Kidney (tissue), 22 donors: ENCODE measurements around the gene ALDH1B1. TPM values are rescaled to one million over a fixed set of nuclear protein-coding genes. Genes with fewer than 3 reads are reported as not detected.

Experiments used
- DNase-seq, 5 donors: peaks; one replicate each; pipeline ENCODE4 v3.0.0-alpha.2; 2013 to 2020
- FAIRE-seq: peaks from 2 replicates; lab custom pipeline; 2012; peaks lifted over from hg19 to GRCh38; lab: Jason Lieb, UNC
- H3K27ac ChIP-seq, 2 donors: one replicate each; pipeline ENCODE4 v1.7.0; 2013; ENCODE audit warnings: low read depth in 2 of 2, low read length in 2 of 2, inconsistent platforms in 1 of 2
- H3K27me3 ChIP-seq: one replicate; pipeline ENCODE4 v1.7.1; 2013; ENCODE audit warnings: low read length, inconsistent platforms; ENCODE audit not compliant: control insufficient read depth, insufficient read depth
- H3K36me3 ChIP-seq, 3 donors: one replicate each; pipeline versions ENCODE4 v1.7.0 to v1.7.1; 2013; ENCODE audit warnings: low read length in 3 of 3, control low read depth in 1 of 3, inconsistent platforms in 1 of 3; ENCODE audit not compliant: insufficient read depth in 3 of 3, control insufficient read depth in 2 of 3
- H3K4me1 ChIP-seq, 3 donors: one replicate each; pipeline versions ENCODE4 v1.7.0 to v1.7.1; 2013; ENCODE audit warnings: low read length in 3 of 3, inconsistent platforms in 1 of 3, low read depth in 1 of 3; ENCODE audit not compliant: control insufficient read depth in 2 of 3, insufficient read depth in 2 of 3
- H3K4me3 ChIP-seq, 3 donors: one replicate each; pipeline versions ENCODE4 v1.7.0 to v1.8.1; 2013; ENCODE audit warnings: low read length in 3 of 3, control low read depth in 1 of 3, inconsistent platforms in 1 of 3
- H3K9ac ChIP-seq, 3 donors: one replicate each; pipeline versions ENCODE4 v1.7.0 to v1.7.1; 2013; ENCODE audit warnings: low read length in 3 of 3, control low read depth in 1 of 3, inconsistent platforms in 1 of 3
- H3K9me3 ChIP-seq, 3 donors: one replicate each; pipeline versions ENCODE4 v1.7.0 to v1.7.1; 2013; ENCODE audit warnings: low read length in 3 of 3, control low read depth in 1 of 3, inconsistent platforms in 1 of 3; ENCODE audit not compliant: control insufficient read depth in 2 of 3, insufficient read depth in 1 of 3
- intact Hi-C: fragments of 100-400 bp; cut with DNase I; formaldehyde crosslinking; loops from one replicate; pipeline ENCODE4 v1.11.1; 2022
- long read RNA-seq, 10 donors: library from polyadenylated mRNA in 1 of 10; unstranded in 1 of 10; transcript quantifications; one replicate each; pipeline ENCODE4 v2.0.0 and lab custom pipeline, GENCODE V29; 2021 to 2026
- polyA plus RNA-seq: library from polyadenylated mRNA; stranded (reverse); fragments of 350-450 nt; fragmentation: Illumina TruSeq; extraction: RNeasy Lipid Tissue Mini Kit (QIAGEN cat#74804); gene quantifications from one replicate; pipeline ENCODE4 v1.2.3, GENCODE V29; 2014; ENCODE audit warnings: low read depth, low replicate concordance; ENCODE audit not compliant: insufficient read depth
- total RNA-seq: library from RNA; stranded (reverse); fragmentation: NEBNext Ultra II Directional; extraction: Animal tissue kit (Norgen Biotek cat#: 25700); gene quantifications from one replicate; pipeline ENCODE4 v1.2.1, GENCODE V29; 2021
- TF ChIP-seq, protein P1 (sequence below): IDR thresholded peaks from 3 replicates; pipeline ENCODE4 v1.5.1; 2012; ENCODE audit warnings: mild to moderate bottlenecking, moderate library complexity, borderline replicate concordance; ENCODE audit not compliant: insufficient read depth; ENCODE audit errors: extremely low read depth
- donor health status: control.
- donor health status: control.
- donor health status: control.
- donor health status: control.
- donor health status: control.
- donor health status: DM: yes; HTN: yes; CAD: no.
- donor health status: Normal renal cell carcinoma (clear cell type).

The ALDH1B1 gene
- total RNA-seq (37.7 TPM), polyA plus RNA-seq (74.7 TPM)
- long read RNA-seq, donor 1, transcript ALDH1B1-201 (2 exons, 3,066 nt), result major isoform, 9 of 9 reads
- long read RNA-seq, donor 1, partial matches to known transcripts, result 0 of 9 reads
- long read RNA-seq, donor 1, other reads (novel, unspliced or antisense), result 0 of 9 reads
- long read RNA-seq, donor 2, transcript ALDH1B1-201 (2 exons, 3,066 nt), result major isoform, 9 of 9 reads
- long read RNA-seq, donor 2, partial matches to known transcripts, result 0 of 9 reads
- long read RNA-seq, donor 2, other reads (novel, unspliced or antisense), result 0 of 9 reads
- long read RNA-seq, donor 3, transcript ALDH1B1-201 (2 exons, 3,066 nt), result major isoform, 9 of 9 reads
- long read RNA-seq, donor 3, partial matches to known transcripts, result 0 of 9 reads
- long read RNA-seq, donor 3, other reads (novel, unspliced or antisense), result 0 of 9 reads
- long read RNA-seq, donor 4, transcript ALDH1B1-201 (2 exons, 3,066 nt), result major isoform, 8 of 9 reads
- long read RNA-seq, donor 4, partial matches to known transcripts, result 0 of 9 reads
- long read RNA-seq, donor 4, other reads (novel, unspliced or antisense), result 0 of 9 reads
- long read RNA-seq, donor 5, partial matches to known transcripts, result 0 of 2 reads
- long read RNA-seq, donor 5, other reads (novel, unspliced or antisense), result 0 of 2 reads
- long read RNA-seq, donor 6, partial matches to known transcripts, result 0 of 4 reads
- long read RNA-seq, donor 6, other reads (novel, unspliced or antisense), result 0 of 4 reads
- long read RNA-seq, donor 7, transcript ALDH1B1-201 (2 exons, 3,066 nt), result major isoform, 31 of 41 reads
- long read RNA-seq, donor 7, partial matches to known transcripts, result 0 of 41 reads
- long read RNA-seq, donor 7, other reads (novel, unspliced or antisense), result 10 of 41 reads
- long read RNA-seq, donor 8, transcript ALDH1B1-201 (2 exons, 3,066 nt), result major isoform, 13 of 13 reads
- long read RNA-seq, donor 8, partial matches to known transcripts, result 0 of 13 reads
- long read RNA-seq, donor 8, other reads (novel, unspliced or antisense), result 0 of 13 reads
- long read RNA-seq, donor 9, transcript ALDH1B1-201 (2 exons, 3,066 nt), result major isoform, 8 of 38 reads
- long read RNA-seq, donor 9, partial matches to known transcripts, result 30 of 38 reads
- long read RNA-seq, donor 9, other reads (novel, unspliced or antisense), result 0 of 38 reads
- long read RNA-seq, donor 10, transcript ALDH1B1-201 (2 exons, 3,066 nt), result major isoform, 17 of 18 reads
- long read RNA-seq, donor 10, partial matches to known transcripts, result 0 of 18 reads
- long read RNA-seq, donor 10, other reads (novel, unspliced or antisense), result 0 of 18 reads

DNA sequence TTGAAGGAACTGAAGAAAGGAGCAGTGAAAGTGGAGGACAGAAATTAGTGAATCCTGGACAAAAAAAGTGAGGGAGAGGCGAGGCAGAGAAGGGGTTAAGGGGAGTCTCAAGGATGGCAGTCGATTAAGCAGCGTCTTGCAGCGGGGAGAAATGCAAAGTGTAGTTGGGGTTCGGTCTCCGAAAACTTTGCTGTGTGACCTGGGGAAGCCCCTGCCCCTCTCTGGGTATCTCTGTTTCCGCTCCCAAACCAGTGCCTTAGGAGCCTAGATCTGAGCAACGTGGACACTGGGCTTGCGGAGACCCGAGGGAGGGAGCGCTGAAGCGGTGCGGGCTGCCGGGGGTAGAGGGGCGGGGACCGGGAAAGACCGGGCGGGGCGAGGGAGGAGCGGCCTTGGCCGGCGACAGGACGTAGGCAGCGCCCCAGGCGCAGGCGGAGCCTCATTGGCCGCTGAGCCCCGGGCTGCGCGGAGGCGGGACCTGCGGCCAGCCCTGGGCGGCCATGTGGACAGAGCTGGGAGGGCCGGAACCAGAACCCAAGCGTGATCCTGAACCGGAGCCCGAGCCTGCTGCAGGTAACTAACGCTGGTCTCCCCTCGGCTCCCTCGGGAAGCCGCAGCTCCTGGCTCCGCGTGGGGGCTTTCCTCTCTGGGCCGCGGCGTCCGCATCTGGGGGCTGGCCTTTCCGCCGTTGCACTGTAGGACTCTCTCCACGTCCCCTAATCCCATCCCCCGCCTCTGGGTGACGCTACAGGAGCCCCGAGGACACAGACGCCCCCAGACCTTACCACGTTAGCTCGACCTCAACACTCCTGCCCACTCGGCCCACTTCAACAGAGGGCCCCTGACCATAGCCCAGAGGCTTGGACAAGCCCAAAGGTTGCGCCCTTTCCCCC is at the start of gene ALDH1B1:
ALDH1B1 (plus strand) TSS at position 468 of the 893 bp plus-strand sequence. CDS start 3,047 bp downstream, outside the sequence.
- FAIRE-seq, result no peak
- Histone ChIP-seq H3K9me3 (no peaks in the 10 kb centered on the region), H3K4me1 (peaks cover 0 to 33% (median 31%) of the 10 kb centered on the region in 3 donors), H3K27me3 (no peaks in the 10 kb centered on the region), H3K27ac (peak within 1 kb of the TSS; percentile 41 to 74), H3K9ac (peak within 1 kb of the TSS; percentile 60 to 84 (median 72)), H3K36me3 (peaks cover 0 to 11% (median 10%) of the 10 kb centered on the region in 3 donors), H3K4me3 (peak within 1 kb of the TSS; percentile 73 to 84 (median 77))
- intact Hi-C loops, result no loop called here
- peak; percentile 89 to 96 (median 92) for DNase-seq
- TF ChIP-seq, protein P1, sequence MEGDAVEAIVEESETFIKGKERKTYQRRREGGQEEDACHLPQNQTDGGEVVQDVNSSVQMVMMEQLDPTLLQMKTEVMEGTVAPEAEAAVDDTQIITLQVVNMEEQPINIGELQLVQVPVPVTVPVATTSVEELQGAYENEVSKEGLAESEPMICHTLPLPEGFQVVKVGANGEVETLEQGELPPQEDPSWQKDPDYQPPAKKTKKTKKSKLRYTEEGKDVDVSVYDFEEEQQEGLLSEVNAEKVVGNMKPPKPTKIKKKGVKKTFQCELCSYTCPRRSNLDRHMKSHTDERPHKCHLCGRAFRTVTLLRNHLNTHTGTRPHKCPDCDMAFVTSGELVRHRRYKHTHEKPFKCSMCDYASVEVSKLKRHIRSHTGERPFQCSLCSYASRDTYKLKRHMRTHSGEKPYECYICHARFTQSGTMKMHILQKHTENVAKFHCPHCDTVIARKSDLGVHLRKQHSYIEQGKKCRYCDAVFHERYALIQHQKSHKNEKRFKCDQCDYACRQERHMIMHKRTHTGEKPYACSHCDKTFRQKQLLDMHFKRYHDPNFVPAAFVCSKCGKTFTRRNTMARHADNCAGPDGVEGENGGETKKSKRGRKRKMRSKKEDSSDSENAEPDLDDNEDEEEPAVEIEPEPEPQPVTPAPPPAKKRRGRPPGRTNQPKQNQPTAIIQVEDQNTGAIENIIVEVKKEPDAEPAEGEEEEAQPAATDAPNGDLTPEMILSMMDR, result no peak

DNA sequence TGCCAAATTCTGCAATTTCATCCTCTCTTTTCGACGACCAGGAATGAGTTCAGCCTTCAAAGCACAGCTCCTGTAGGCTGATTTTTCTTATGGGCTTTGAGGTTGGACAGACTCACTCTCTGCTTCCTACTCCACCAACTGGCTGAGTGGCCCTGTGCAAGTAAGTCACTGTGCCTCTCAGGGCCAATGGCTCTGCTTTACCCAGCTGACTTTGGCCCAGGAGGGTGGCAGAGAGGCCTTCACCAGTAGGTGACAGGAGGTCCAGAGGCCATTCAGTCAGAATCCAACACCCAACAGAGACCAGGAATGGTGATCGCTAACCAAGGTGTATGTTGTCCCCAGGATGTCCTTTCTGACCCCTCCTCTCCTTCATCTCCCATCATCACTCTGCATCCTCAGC is 49.5 kb upstream of the ALDH1B1 start:
- H3K9ac ChIP-seq, result no peak overlapping the region
- no peak overlapping the region for H3K4me3 ChIP-seq
- H3K27me3 ChIP-seq, result no peaks in the 10 kb centered on the region
- DNase-seq (no peak), FAIRE-seq (no peak)
- intact Hi-C loops, result no loop called here
- peaks cover 0 to 11% (median 3%) of the 10 kb centered on the region in 3 donors for H3K4me1 ChIP-seq
- TF ChIP-seq, protein P1, result no peak
- no peaks in the 10 kb centered on the region for H3K9me3 ChIP-seq
- no peaks in the 10 kb centered on the region for H3K36me3 ChIP-seq
- H3K27ac ChIP-seq, result no peak overlapping the region

DNA sequence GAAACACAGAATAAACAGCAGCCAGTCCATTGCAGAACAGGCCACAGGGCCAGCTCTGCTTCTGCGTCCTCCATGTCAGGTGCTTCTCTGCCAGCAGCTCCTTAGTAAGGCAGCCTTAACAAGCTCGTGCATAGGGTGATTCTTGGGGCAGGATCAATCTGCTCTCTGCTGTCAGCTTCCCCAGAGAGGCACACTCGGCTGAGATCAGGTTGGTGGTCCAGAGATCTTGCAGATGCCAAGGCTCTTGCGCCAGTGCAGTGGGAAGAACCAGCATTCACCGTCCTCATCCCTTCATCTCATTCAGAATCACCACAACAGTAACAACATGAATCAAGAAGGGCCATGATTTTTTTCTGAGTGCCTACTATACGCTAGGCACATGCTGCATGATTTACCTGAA is 49.0 kb upstream of the ALDH1B1 start:
- no peak overlapping the region for H3K4me3 ChIP-seq
- TF ChIP-seq, protein P1, result no peak
- no peak for FAIRE-seq
- DNase-seq, result no peak
- peaks cover 0 to 6% (median 0%) of the 10 kb centered on the region in 3 donors for H3K4me1 ChIP-seq
- no peaks in the 10 kb centered on the region for H3K36me3 ChIP-seq
- H3K27ac ChIP-seq, result no peak overlapping the region
- no peaks in the 10 kb centered on the region for H3K9me3 ChIP-seq
- no peak overlapping the region for H3K9ac ChIP-seq
- no peaks in the 10 kb centered on the region for H3K27me3 ChIP-seq
- intact Hi-C loops, result no loop called here
